HG02759 (cell line): ENCODE measurements around the gene TACC2.
"Not testable (repeated sequence)": the region's sequence is repeated elsewhere in the genome, so short reads cannot be mapped to it uniquely, and the experiment has no call there.

Experiments used
- ATAC-seq: cut with Tn5 transposase; IDR thresholded peaks from one replicate; pipeline ENCODE4 v1.9.1; 2021; ENCODE audit warnings: mild to moderate bottlenecking, moderate library complexity; ENCODE audit not compliant: unreplicated experiment

TACC2 gene

DNA sequence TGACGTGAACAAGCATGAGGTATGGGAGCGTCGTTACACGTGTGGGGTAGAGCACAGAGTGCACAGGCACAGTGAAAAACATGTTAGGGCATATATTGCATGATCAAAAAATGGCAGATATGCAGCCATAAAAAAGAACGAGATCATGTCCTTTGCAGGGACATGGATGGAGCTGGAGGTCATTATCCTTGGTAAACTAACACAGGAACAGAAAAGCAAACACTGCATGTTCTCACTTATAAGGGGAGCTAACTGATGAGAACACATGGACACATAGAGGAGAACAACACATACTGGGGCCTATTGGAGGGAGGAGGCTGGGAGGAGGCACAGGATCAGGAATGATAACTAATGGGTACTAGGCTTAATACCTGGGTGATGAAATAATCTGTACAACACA is 66.3 kb downstream of the TACC2 start:
- ATAC-seq, result no peak

GRCh38 chr10:122056431-122057094 is 67.6 kb downstream of the TACC2 start:
- no peak for ATAC-seq

GRCh38 chr10:122057841-122058413 is 69.0 kb downstream of the TACC2 start:
- no peak for ATAC-seq

DNA sequence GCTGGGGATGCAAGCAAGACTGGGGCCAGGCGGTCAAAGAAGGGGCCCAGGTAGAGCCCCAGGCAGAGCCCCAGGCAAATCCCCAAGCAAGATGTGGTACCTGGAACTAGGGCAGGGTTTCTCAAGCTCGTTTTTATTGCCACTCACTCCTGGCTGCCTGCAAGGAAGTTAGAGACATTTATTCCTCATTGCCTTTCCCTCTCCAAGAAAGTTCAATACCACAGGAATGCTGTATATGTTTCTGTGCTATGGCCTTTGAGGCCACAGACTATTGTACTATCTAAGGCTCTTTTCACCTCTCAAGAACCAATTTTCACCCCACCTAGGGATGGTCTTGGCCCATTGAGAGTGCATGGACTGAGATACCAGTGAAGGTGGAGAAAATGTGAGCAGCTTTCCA is 71.3 kb downstream of the TACC2 start:
- no peak for ATAC-seq

DNA sequence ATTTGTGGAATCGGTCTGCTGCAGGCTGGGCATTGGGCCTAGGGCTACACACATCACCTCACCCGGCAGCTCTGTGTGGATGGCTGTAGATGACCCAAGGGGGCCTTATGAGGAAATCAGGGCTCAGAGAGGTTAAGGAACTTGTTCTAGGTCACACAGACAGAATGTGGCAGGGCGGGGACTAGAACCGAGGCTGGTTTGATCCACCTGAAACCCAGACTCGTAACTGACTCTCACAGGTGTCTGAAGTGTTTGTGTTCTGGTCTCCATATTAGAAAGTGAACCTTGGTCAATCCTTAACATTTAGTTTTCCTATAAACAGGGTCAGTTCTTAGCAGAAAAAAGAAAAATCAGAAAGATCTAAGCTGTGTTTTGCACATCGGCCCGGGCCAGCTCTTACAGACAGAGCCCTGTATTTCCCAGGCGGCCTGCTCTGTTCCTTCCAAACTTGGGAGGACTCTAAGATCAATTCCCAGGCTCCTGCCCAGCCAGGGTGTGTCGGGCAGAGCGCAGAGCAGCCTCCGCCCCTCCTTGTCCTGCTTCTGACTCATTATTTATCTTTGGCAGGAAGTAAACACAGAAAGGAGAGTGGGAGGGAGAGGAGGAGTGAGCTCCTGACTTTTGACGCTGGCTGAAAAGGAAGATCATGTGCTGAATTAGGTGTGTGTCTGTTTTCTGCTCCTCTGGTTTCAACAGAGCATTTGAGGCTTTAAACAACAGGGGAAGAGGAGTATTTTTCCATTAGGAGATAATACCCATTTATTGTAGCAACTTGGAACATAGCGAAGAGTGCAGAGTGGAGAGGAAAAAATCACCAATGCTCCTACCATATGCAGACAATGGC is 74.1 kb downstream of the TACC2 start:
- ATAC-seq, result no peak

GRCh38 chr10:122066337-122066939 is 77.5 kb downstream of the TACC2 start:
- ATAC-seq, result not testable (repeated sequence)

- no peak for ATAC-seq
These were observed 79.9 kb downstream of the TACC2 start for GRCh38 chr10:122068844-122069243.

DNA sequence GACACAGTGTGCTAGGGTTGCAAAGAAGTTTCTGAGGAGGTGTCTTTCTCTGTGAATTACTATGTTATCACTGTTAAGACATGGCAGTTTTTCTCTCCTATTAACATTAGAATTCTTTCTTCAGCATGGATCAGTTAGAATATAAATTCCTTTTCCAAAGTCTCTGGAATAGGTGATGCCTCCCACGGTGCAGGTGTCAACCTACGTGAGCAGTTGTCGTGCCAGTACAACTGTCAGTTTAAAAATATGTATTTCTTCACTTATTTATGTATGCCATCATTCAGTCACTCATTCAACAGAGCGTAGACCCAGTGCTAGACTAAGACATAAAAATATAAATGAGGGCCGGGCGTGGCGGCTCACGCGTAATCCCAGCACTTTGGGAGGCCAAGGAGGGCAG is 83.5 kb downstream of the TACC2 start:
- ATAC-seq, result no peak

GRCh38 chr10:122073508-122073907 is 84.5 kb downstream of the TACC2 start:
- no peak for ATAC-seq

DNA sequence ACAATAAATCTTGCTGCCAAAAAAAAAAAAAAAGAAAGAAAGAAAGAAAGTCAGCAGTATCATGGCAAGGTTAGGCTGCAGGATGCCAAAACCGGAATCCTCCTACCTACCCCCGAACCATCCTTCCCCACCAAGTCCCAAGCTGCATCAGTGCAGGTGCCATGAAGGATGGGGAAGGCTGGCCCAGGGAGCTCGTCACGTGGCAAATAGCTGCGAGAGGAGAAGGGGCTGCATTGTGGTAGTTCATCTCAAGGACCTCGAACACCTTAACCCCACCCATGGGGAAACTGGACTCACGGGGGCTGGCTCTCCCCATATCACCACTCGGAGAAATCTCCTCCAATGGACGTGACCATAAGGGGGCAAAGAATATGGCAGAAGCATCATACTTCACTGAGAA is 86.2 kb downstream of the TACC2 start:
- no peak for ATAC-seq

- not testable (repeated sequence) for ATAC-seq
These were observed 86.9 kb downstream of the TACC2 start for GRCh38 chr10:122075876-122076275.

DNA sequence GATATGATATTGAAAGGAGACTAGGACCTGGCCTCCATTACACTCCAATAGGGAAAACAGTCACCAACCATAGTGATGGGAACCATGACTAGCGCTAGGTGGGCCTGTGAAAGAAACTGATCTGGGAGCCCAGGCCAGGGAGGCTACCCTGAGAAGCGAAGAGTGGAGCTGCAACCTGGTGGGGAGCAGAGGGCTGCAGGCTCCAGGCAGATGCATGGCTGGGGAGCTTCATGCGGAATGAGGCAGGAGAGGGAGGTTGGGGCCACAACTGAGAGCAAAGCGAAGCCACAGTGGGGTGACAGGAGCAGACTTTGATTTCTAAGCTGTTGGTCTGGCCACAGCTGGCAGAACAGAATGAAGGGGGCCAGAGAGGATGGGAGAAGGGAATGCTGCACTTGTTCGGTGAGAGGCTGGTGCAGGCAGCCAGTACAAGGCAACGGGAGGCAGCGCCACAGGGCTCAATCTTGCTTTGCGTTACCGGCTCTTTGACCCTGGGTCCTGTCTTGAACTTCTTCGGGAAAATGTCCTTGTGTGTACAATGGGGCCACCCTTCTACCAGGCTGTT is 88.4 kb downstream of the TACC2 start:
- no peak for ATAC-seq

DNA sequence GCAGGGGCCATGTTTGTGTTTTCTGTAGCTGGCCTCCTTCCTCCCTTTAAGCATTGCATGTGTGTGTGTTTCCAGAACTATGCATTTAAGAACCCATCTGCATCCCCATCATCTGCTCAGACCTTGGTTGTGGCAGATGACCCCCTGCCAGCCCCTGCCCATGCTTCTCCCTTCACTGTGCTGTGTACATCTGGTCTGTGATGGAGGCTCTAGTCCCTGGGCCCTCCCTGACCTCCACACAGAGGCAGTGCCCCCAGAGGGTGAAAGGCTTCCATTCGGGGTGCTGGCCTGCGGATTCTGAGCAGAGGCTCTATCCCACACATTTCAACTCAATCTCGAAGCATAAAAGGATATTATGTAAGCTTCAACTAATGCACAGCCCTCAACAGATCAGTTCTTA is 89.4 kb downstream of the TACC2 start:
- no peak for ATAC-seq

DNA sequence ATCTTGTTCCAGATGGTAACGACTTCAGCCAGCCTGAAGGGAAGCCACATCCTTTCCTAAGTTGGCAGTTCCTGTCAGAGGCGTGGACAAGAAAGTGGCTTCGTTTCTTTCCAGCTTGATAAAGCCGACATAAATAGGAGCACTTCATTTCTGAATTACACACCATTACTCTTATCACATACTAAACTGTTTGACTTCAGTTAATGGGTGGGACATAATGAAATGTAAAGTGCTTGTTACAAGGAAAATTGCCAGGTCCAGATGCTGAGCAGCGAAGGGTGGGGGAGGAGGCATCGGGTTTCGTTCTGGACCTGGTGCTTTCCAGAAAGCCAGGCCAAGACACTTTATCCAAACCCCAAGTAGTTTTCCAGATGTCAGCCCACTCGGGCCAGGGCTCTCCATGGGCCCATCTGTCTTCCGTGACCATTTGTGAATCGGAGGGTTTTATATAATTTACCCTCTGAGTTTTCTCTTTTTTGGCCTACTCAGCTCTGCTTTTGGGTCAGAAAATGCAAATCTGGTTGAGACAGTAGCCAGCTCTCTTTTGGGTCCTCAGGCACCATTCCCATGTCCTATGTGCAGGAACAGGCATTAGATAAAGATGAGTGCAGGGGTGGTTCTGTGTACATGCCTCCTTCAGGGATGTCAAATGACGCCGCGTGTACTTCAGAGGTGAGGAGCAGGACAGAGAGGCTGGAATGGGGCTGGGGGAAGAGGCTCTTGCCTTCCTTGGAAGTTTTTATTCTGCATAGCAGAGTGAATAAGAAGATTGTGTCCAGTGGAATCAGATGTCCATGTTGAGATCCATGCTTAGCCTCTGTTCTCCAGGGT is 90.2 kb downstream of the TACC2 start:
- ATAC-seq, result no peak

GRCh38 chr10:122082616-122083477 is 93.9 kb downstream of the TACC2 start:
- ATAC-seq, result no peak

GRCh38 chr10:122083478-122084025 is 94.6 kb downstream of the TACC2 start:
- no peak for ATAC-seq

DNA sequence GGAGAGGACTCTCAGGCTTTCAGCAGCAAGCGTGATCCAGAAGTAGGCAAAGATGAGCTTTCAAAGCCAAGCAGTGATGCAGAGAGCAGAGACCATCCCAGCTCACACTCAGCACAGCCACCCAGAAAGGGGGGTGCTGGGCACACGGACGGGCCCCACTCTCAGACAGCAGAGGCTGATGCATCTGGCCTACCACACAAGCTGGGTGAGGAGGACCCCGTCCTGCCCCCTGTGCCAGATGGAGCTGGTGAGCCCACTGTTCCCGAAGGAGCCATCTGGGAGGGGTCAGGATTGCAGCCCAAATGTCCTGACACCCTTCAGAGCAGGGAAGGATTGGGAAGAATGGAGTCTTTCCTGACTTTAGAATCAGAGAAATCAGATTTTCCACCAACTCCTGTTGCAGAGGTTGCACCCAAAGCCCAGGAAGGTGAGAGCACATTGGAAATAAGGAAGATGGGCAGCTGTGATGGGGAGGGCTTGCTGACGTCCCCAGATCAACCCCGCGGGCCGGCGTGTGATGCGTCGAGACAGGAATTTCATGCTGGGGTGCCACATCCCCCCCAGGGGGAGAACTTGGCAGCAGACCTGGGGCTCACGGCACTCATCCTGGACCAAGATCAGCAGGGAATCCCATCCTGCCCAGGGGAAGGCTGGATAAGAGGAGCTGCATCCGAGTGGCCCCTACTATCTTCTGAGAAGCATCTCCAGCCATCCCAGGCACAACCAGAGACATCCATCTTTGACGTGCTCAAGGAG is 95.5 kb downstream of the TACC2 start:
- no peak for ATAC-seq

DNA sequence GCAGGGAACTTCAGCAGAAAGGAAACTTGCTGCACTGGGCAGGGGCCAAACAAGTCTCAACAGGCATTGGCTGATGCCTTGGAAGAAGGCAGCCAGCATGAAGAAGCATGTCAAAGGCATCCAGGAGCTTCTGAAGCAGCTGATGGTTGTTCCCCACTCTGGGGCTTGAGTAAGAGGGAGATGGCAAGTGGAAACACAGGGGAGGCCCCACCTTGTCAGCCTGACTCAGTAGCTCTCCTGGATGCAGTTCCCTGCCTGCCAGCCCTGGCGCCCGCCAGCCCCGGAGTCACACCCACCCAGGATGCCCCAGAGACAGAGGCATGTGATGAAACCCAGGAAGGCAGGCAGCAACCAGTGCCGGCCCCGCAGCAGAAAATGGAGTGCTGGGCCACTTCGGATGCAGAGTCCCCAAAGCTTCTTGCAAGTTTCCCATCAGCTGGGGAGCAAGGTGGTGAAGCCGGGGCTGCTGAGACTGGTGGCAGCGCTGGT is 96.5 kb downstream of the TACC2 start:
- ATAC-seq, result no peak
